Calu3 (cell line): ENCODE results near the gene NDC80. TPM values are rescaled to one million over a fixed set of nuclear protein-coding genes. Genes with fewer than 3 reads are reported as not detected.

Source experiments
- BruUV-seq: library from RNA; stranded (reverse); fragments of 400-500 nt; replicated peaks from 2 replicates; lab custom pipeline; 2021; lab: Mats Ljungman, UMichigan
- CTCF ChIA-PET: fragments of 300-600 bp; sonication (Branson Sonifier 250); formaldehyde crosslinking; loops from one replicate; lab custom pipeline; 2022; ENCODE audit warnings: antibody characterized with exemption; lab: Charles Lee
- DNase-seq: peaks from one replicate; pipeline ENCODE4 v3.0.0; 2022
- H3K27ac Mint-ChIP-seq: one replicate; pipeline ENCODE4 v1.8.0; 2022; ENCODE audit warnings: mixed read lengths; ENCODE audit not compliant: unreplicated experiment
- H3K27me3 Mint-ChIP-seq: one replicate; pipeline ENCODE4 v1.8.0; 2022; ENCODE audit warnings: mixed read lengths; ENCODE audit not compliant: unreplicated experiment
- H3K36me3 Mint-ChIP-seq: one replicate; pipeline ENCODE4 v1.8.0; 2022; ENCODE audit warnings: mild to moderate bottlenecking, moderate library complexity, mixed read lengths; ENCODE audit not compliant: insufficient read depth, unreplicated experiment
- H3K4me1 Mint-ChIP-seq: one replicate; pipeline ENCODE4 v1.8.0; 2022; ENCODE audit warnings: mild to moderate bottlenecking, low read depth, mixed read lengths; ENCODE audit not compliant: unreplicated experiment
- H3K4me3 Mint-ChIP-seq: one replicate; pipeline ENCODE4 v1.8.0; 2022; ENCODE audit warnings: mild to moderate bottlenecking, low read depth, moderate library complexity, mixed read lengths; ENCODE audit not compliant: unreplicated experiment
- H3K9me3 Mint-ChIP-seq: one replicate; pipeline ENCODE4 v1.8.0; 2022; ENCODE audit warnings: low read depth, mixed read lengths; ENCODE audit not compliant: unreplicated experiment
- CTCF ChIP-seq: fragments of 200-600 bp; IDR thresholded peaks from one replicate; pipeline ENCODE4 v1.8.0; 2022; ENCODE audit warnings: antibody characterized with exemption; ENCODE audit not compliant: unreplicated experiment
- intact Hi-C: fragments of 100-400 bp; cut with micrococcal nuclease; formaldehyde crosslinking; loops from one replicate; pipeline ENCODE4 v1.10.0; 2022; ENCODE audit not compliant: unreplicated experiment
- total RNA-seq: library from RNA; stranded (reverse); gene quantifications from 2 replicates; pipeline ENCODE4 v1.2.3, GENCODE V29; 2022

The NDC80 gene
- total RNA-seq, 1 experiment from 2014 or later: 56.0 TPM

- Mint-ChIP-seq H3K27ac (no peak overlapping the region), H3K4me3 (no peak overlapping the region), H3K9me3 (peaks cover 3% of the 10 kb centered on the region), H3K27me3 (no peaks in the 10 kb centered on the region), H3K4me1 (peaks cover 6% of the 10 kb centered on the region), H3K36me3 (peaks cover 30% of the 10 kb centered on the region)
- CTCF ChIA-PET: no interaction called here
- no peak for DNase-seq
- intact Hi-C loops: no loop called here
- BruUV-seq: no TSS peak
- no peak for TF ChIP-seq CTCF
These were observed 26.3 kb downstream of the NDC80 start for GRCh38 chr18:2597639-2598038.

GRCh38 chr18:2602844-2603243, 31.5 kb downstream of the NDC80 start:
- Mint-ChIP-seq H3K9me3 (no peaks in the 10 kb centered on the region), H3K36me3 (peaks cover 22% of the 10 kb centered on the region), H3K27me3 (no peaks in the 10 kb centered on the region), H3K4me1 (peaks cover 14% of the 10 kb centered on the region), H3K4me3 (no peak overlapping the region), H3K27ac (no peak overlapping the region)
- DNase-seq: no peak
- BruUV-seq: no TSS peak
- intact Hi-C loops: no loop called here
- CTCF ChIA-PET: no interaction called here
- TF ChIP-seq CTCF: no peak

GRCh38 chr18:2606335-2606734, 35.0 kb downstream of the NDC80 start:
- no peak overlapping the region for H3K4me3 Mint-ChIP-seq
- no peak for DNase-seq
- peaks cover 26% of the 10 kb centered on the region for H3K36me3 Mint-ChIP-seq
- H3K9me3 Mint-ChIP-seq: no peaks in the 10 kb centered on the region
- CTCF ChIA-PET: no interaction called here
- intact Hi-C loops: no loop called here
- no peak overlapping the region for H3K27ac Mint-ChIP-seq
- no peaks in the 10 kb centered on the region for H3K27me3 Mint-ChIP-seq
- no TSS peak for BruUV-seq
- no peak for TF ChIP-seq CTCF
- H3K4me1 Mint-ChIP-seq: peaks cover 14% of the 10 kb centered on the region

- Mint-ChIP-seq H3K4me3 (no peak overlapping the region), H3K27ac (no peak overlapping the region), H3K4me1 (peaks cover 9% of the 10 kb centered on the region), H3K9me3 (no peaks in the 10 kb centered on the region), H3K36me3 (peaks cover 27% of the 10 kb centered on the region), H3K27me3 (no peaks in the 10 kb centered on the region)
- intact Hi-C loops: no loop called here
- DNase-seq: no peak
- CTCF ChIA-PET: no interaction called here
- no TSS peak for BruUV-seq
- no peak for TF ChIP-seq CTCF
These were observed 38.2 kb downstream of the NDC80 start for GRCh38 chr18:2609604-2610003.
